Type B pancreatic cell (in vitro differentiated cells): Measurements from ENCODE around the gene ZP1. TPM values are rescaled to one million over a fixed set of nuclear protein-coding genes. Genes with fewer than 3 reads are reported as not detected.
A peak's percentile ranks its signal among the peaks of the same experiment; 100 is the strongest.

Experiments
- DNase-seq: peaks from one replicate; pipeline ENCODE4 v3.0.0; 2021; ENCODE audit warnings: mixed read lengths; ENCODE audit not compliant: unreplicated experiment; ENCODE audit errors: extremely low spot score
- H3K27ac Mint-ChIP-seq: 2 replicates; pipeline ENCODE4 v1.8.0; 2021; ENCODE audit warnings: mild to moderate bottlenecking, mixed read lengths
- H3K27me3 Mint-ChIP-seq: 2 replicates; pipeline ENCODE4 v1.8.0; 2021; ENCODE audit warnings: mixed read lengths
- H3K36me3 Mint-ChIP-seq: 2 replicates; pipeline ENCODE4 v1.8.0; 2021; ENCODE audit warnings: mixed read lengths
- H3K4me1 Mint-ChIP-seq: one replicate; pipeline ENCODE4 v1.8.0; 2021; ENCODE audit warnings: mixed read lengths; ENCODE audit not compliant: unreplicated experiment
- H3K4me3 Mint-ChIP-seq: 2 replicates; pipeline ENCODE4 v1.8.0; 2021; ENCODE audit warnings: mild to moderate bottlenecking, mixed read lengths
- H3K9me3 Mint-ChIP-seq: 2 replicates; pipeline ENCODE4 v1.8.0; 2021; ENCODE audit warnings: mixed read lengths
- total RNA-seq: library from RNA; stranded (reverse); gene quantifications from 2 replicates; pipeline ENCODE4 v1.2.1, GENCODE V29; 2021; ENCODE audit warnings: low replicate concordance
- TF ChIP-seq, protein P1 (sequence below): fragments of 200-600 bp; sonication (generic); conservative IDR thresholded peaks from 2 replicates; pipeline ENCODE4 v1.5.0; 2021; ENCODE audit warnings: antibody characterized with exemption, mild to moderate bottlenecking

Gene ZP1
- total RNA-seq, 1 donor from 2014 or later, result not detected

DNA sequence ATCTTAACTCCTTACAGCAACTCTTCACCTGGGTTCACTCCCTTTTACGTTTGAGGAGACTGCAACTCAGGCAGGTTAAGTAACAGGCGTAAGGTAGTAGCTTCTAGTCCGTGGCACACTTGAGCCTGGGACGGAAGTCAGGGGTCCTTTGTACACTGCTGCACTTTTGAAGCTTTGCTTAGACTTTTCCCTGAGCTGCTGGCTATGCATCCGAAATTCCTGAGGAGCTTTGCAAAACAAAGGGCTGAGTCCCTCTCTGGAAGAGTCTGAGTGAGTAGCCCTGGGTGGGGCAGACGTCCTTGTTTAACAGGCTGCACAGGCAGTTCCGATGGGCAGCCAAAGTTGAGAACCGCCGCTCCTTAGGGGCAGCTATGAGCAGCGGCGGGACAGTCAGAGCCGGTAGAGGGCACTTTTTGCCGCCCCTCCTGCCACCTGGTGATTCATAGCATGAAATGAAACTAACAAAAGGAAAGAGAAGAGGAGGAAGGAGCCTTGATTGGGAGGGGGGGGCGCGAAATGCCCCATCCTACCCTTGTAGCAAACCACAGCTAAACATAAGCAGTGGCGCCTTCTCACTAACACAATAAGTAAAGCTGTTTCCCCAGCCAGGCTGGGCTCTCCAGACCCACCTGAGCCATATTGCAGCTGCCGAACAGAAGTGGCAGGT lies 48.0 kb downstream of the ZP1 start:
- H3K9me3 Mint-ChIP-seq, result no peaks in the 10 kb centered on the region
- H3K27ac Mint-ChIP-seq, result peak overlapping the region; percentile 95
- H3K36me3 Mint-ChIP-seq, result peaks cover 7% of the 10 kb centered on the region
- H3K4me3 Mint-ChIP-seq, result peak overlapping the region; percentile 89
- TF ChIP-seq, protein P1, sequence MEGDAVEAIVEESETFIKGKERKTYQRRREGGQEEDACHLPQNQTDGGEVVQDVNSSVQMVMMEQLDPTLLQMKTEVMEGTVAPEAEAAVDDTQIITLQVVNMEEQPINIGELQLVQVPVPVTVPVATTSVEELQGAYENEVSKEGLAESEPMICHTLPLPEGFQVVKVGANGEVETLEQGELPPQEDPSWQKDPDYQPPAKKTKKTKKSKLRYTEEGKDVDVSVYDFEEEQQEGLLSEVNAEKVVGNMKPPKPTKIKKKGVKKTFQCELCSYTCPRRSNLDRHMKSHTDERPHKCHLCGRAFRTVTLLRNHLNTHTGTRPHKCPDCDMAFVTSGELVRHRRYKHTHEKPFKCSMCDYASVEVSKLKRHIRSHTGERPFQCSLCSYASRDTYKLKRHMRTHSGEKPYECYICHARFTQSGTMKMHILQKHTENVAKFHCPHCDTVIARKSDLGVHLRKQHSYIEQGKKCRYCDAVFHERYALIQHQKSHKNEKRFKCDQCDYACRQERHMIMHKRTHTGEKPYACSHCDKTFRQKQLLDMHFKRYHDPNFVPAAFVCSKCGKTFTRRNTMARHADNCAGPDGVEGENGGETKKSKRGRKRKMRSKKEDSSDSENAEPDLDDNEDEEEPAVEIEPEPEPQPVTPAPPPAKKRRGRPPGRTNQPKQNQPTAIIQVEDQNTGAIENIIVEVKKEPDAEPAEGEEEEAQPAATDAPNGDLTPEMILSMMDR, result peak; percentile 30
- peaks cover 39% of the 10 kb centered on the region for H3K4me1 Mint-ChIP-seq
- no peak for DNase-seq
- peaks cover 7% of the 10 kb centered on the region for H3K27me3 Mint-ChIP-seq

- Mint-ChIP-seq H3K9me3 (no peaks in the 10 kb centered on the region), H3K27ac (no peak overlapping the region), H3K4me3 (peak overlapping the region; percentile 89), H3K4me1 (peaks cover 38% of the 10 kb centered on the region), H3K36me3 (peaks cover 7% of the 10 kb centered on the region), H3K27me3 (no peaks in the 10 kb centered on the region)
- TF ChIP-seq, protein P1, result no peak
- no peak for DNase-seq
Measured at GRCh38 chr11:60916669-60917206, 49.4 kb downstream of the ZP1 start.

DNA sequence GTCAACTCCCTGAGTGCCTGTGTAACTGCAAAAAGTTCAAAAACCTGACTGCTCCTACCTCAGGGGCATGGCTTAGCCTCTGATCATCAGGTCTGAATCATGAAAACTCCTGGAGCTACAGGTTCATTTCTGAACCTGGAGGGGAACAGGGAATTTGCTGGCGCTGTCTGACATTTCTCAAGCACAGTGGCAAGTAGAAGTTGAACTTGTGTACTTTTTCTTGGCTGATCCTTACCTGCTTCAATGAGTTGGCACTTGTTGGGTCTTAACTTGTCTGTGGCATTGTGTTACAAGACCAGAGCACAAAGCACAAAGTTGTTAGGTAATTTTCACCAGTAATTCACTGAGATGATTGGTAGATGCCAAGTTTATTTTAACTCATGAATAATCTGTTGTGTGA lies 49.9 kb downstream of the ZP1 start:
- H3K4me3 Mint-ChIP-seq, result peak overlapping the region; percentile 72
- no peak overlapping the region for H3K27ac Mint-ChIP-seq
- no peaks in the 10 kb centered on the region for H3K27me3 Mint-ChIP-seq
- H3K9me3 Mint-ChIP-seq, result no peaks in the 10 kb centered on the region
- TF ChIP-seq, protein P1, result no peak
- DNase-seq, result no peak
- peaks cover 8% of the 10 kb centered on the region for H3K36me3 Mint-ChIP-seq
- H3K4me1 Mint-ChIP-seq, result peaks cover 34% of the 10 kb centered on the region

- DNase-seq, result no peak
- TF ChIP-seq, protein P1, result no peak
- H3K27me3 Mint-ChIP-seq, result no peaks in the 10 kb centered on the region
Measured at GRCh38 chr11:60918251-60918938, 51.1 kb downstream of the ZP1 start.

GRCh38 chr11:60918939-60919265 lies 51.6 kb downstream of the ZP1 start:
- peaks cover 25% of the 10 kb centered on the region for H3K4me1 Mint-ChIP-seq
- peaks cover 11% of the 10 kb centered on the region for H3K36me3 Mint-ChIP-seq
- H3K9me3 Mint-ChIP-seq, result no peaks in the 10 kb centered on the region
- TF ChIP-seq, protein P1, result no peak
- no peaks in the 10 kb centered on the region for H3K27me3 Mint-ChIP-seq
- no peak overlapping the region for H3K4me3 Mint-ChIP-seq
- peak overlapping the region; percentile 55 for H3K27ac Mint-ChIP-seq
- DNase-seq, result no peak

More at GRCh38 chr11:60918251-60918938, 51.1 kb downstream of the ZP1 start:
- Mint-ChIP-seq H3K4me3 (peak overlapping the region; percentile 28), H3K36me3 (peaks cover 11% of the 10 kb centered on the region), H3K27ac (peak overlapping the region; percentile 61), H3K4me1 (peaks cover 30% of the 10 kb centered on the region), H3K9me3 (no peaks in the 10 kb centered on the region)
